Keratinocyte (primary cell): ENCODE data around the gene FGF18.

ENCODE experiments used
- EZH2 ChIP-seq: IDR thresholded peaks from one replicate; pipeline ENCODE4 v1.6.1; 2012; ENCODE audit warnings: inconsistent platforms, mild to moderate bottlenecking, low read length, moderate library complexity
- TF ChIP-seq, protein P1 (sequence below), 3 experiments: IDR thresholded peaks in 1 of 3; conservative IDR thresholded peaks in 1 of 3; optimal IDR thresholded peaks in 1 of 3; 2 replicates in 2 of 3; 3 replicates in 1 of 3; pipeline versions ENCODE3 to v1.5.1; 2011; ENCODE audit warnings: low read length in 3 of 3, mild to moderate bottlenecking in 3 of 3, moderate library complexity in 2 of 3, control low read depth in 1 of 3, inconsistent platforms in 1 of 3; ENCODE audit not compliant: insufficient read depth in 2 of 3; ENCODE audit errors: extremely low read depth in 1 of 3

DNA sequence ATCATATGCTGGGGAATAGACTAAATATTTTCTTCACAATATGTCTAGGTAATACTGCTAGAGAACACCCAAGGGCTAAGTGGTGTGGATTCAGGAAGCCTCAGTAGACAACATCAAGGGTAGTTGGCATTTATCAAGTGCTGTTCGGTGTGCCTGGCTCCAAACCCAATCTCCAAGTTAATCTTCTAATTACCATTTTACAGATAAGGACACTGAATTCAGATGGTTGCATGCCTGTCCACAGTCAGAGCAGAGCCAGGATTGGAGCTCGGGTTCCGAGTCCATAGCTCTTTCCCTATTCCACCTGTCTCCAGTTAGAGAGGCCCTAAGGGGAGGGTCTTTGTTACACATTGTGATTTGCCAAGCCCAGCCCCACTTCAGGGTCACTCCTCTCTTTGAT, 58.2 kb downstream of the FGF18 start:
- TF ChIP-seq, protein P1, sequence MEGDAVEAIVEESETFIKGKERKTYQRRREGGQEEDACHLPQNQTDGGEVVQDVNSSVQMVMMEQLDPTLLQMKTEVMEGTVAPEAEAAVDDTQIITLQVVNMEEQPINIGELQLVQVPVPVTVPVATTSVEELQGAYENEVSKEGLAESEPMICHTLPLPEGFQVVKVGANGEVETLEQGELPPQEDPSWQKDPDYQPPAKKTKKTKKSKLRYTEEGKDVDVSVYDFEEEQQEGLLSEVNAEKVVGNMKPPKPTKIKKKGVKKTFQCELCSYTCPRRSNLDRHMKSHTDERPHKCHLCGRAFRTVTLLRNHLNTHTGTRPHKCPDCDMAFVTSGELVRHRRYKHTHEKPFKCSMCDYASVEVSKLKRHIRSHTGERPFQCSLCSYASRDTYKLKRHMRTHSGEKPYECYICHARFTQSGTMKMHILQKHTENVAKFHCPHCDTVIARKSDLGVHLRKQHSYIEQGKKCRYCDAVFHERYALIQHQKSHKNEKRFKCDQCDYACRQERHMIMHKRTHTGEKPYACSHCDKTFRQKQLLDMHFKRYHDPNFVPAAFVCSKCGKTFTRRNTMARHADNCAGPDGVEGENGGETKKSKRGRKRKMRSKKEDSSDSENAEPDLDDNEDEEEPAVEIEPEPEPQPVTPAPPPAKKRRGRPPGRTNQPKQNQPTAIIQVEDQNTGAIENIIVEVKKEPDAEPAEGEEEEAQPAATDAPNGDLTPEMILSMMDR (optimal IDR thresholded peaks at IDR 0.05 in 1 of 3, IDR thresholded peaks at IDR 0.05 in 1 of 3, conservative IDR thresholded peaks at IDR 0.05 in 1 of 3; ENCODE audit: extremely low read depth in 1 of 3, insufficient read depth in 2 of 3, low read length in 3 of 3), result no peak
- no peak for TF ChIP-seq EZH2
